HFFc6 (cell line): ENCODE results near the gene CLIC1. TPM values are rescaled to one million over a fixed set of nuclear protein-coding genes. Genes with fewer than 3 reads are reported as not detected.

Experiments used
- DNase-seq: peaks from one replicate; pipeline ENCODE4 v3.0.0-alpha.2; 2018
- H3K27ac Mint-ChIP-seq: 2 replicates; pipeline ENCODE4 v1.8.0; 2020; ENCODE audit warnings: mild to moderate bottlenecking, mixed read lengths
- H3K27me3 Mint-ChIP-seq: 2 replicates; pipeline ENCODE4 v1.8.0; 2021; ENCODE audit warnings: mild to moderate bottlenecking, moderate library complexity, mixed read lengths; ENCODE audit not compliant: insufficient read depth
- H3K36me3 Mint-ChIP-seq: 2 replicates; pipeline ENCODE4 v1.8.0; 2021; ENCODE audit warnings: low read depth, mixed read lengths
- H3K4me1 Mint-ChIP-seq: 2 replicates; pipeline ENCODE4 v1.8.0; 2020; ENCODE audit warnings: low read depth, mixed read lengths
- H3K4me3 Mint-ChIP-seq: 2 replicates; pipeline ENCODE4 v1.8.0; 2020; ENCODE audit warnings: mild to moderate bottlenecking, moderate library complexity, mixed read lengths
- H3K9me3 Mint-ChIP-seq: 2 replicates; pipeline ENCODE4 v1.8.0; 2020; ENCODE audit warnings: mild to moderate bottlenecking, mixed read lengths
- total RNA-seq, 6 experiments: library from RNA; stranded (reverse); fragmentation: NEBNext Ultra II Directional; extraction: Animal tissue kit (Norgen Biotek cat#: 25700); gene quantifications; 2 replicates in 1 of 6; 3 replicates in 5 of 6; pipeline ENCODE4 v1.2.3, GENCODE V29; 2021
- TF ChIP-seq, protein P1 (sequence below): fragments of 200-600 bp; sonication (generic); IDR thresholded peaks from 2 replicates; pipeline ENCODE4 v1.5.0; 2021; ENCODE audit warnings: antibody characterized with exemption, mild to moderate bottlenecking

The CLIC1 gene
- total RNA-seq, 6 experiments from 2014 or later, result 638 to 833 (median 745) TPM

DNA sequence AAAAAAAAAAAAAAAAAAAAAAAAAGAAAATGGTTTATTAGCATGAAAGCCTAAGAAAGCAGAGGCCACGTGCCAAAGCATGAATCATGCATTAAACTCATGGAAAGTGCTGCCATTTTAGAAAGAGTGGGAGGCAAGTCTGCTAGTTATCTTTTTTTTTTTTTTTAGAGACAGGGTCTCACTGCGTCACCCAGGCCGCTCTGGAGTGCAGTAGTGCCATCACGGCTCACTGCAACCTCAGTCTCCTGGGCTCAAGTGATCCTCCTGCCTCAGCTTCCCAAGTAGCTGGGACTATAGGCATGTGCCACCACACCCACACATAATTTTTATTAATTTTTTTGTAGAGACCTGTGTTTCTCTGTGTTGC, 35.6 kb upstream of the CLIC1 start:
- no peaks in the 10 kb centered on the region; the same call in 1 of the 2 replicates for H3K27me3 Mint-ChIP-seq
- H3K27ac Mint-ChIP-seq, result no peak overlapping the region
- no peak overlapping the region for H3K4me3 Mint-ChIP-seq
- no peaks in the 10 kb centered on the region for H3K9me3 Mint-ChIP-seq
- no peaks in the 10 kb centered on the region for H3K36me3 Mint-ChIP-seq
- no peak for DNase-seq
- TF ChIP-seq, protein P1, sequence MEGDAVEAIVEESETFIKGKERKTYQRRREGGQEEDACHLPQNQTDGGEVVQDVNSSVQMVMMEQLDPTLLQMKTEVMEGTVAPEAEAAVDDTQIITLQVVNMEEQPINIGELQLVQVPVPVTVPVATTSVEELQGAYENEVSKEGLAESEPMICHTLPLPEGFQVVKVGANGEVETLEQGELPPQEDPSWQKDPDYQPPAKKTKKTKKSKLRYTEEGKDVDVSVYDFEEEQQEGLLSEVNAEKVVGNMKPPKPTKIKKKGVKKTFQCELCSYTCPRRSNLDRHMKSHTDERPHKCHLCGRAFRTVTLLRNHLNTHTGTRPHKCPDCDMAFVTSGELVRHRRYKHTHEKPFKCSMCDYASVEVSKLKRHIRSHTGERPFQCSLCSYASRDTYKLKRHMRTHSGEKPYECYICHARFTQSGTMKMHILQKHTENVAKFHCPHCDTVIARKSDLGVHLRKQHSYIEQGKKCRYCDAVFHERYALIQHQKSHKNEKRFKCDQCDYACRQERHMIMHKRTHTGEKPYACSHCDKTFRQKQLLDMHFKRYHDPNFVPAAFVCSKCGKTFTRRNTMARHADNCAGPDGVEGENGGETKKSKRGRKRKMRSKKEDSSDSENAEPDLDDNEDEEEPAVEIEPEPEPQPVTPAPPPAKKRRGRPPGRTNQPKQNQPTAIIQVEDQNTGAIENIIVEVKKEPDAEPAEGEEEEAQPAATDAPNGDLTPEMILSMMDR, result no peak
- peaks cover 8% of the 10 kb centered on the region for H3K4me1 Mint-ChIP-seq

DNA sequence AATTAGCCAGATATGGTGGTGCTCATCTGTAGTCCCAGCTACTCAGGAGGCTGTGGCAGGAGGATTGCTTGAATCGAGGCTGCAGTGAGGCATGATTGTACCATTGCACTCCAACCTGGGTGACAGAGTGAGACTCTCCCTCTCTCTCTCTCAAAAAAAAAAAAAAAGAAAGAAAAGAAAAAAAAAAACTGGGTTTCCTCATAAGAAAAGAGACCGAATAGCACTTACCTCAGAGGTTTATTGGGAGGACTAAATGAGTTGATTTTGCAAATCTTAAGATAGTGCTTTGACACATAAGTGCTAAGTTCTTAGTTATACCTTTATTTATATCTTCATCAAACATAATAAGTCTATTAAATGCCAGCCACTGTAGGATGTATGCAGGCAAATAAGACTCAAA, 34.5 kb upstream of the CLIC1 start:
- H3K27ac Mint-ChIP-seq, result no peak overlapping the region
- H3K9me3 Mint-ChIP-seq, result no peaks in the 10 kb centered on the region
- H3K36me3 Mint-ChIP-seq, result no peaks in the 10 kb centered on the region
- H3K4me3 Mint-ChIP-seq, result no peak overlapping the region
- H3K27me3 Mint-ChIP-seq, result no peaks in the 10 kb centered on the region; the same call in 1 of the 2 replicates
- DNase-seq, result no peak
- peaks cover 9% of the 10 kb centered on the region; the same call in 1 of the 2 replicates for H3K4me1 Mint-ChIP-seq
- TF ChIP-seq, protein P1, result no peak

DNA sequence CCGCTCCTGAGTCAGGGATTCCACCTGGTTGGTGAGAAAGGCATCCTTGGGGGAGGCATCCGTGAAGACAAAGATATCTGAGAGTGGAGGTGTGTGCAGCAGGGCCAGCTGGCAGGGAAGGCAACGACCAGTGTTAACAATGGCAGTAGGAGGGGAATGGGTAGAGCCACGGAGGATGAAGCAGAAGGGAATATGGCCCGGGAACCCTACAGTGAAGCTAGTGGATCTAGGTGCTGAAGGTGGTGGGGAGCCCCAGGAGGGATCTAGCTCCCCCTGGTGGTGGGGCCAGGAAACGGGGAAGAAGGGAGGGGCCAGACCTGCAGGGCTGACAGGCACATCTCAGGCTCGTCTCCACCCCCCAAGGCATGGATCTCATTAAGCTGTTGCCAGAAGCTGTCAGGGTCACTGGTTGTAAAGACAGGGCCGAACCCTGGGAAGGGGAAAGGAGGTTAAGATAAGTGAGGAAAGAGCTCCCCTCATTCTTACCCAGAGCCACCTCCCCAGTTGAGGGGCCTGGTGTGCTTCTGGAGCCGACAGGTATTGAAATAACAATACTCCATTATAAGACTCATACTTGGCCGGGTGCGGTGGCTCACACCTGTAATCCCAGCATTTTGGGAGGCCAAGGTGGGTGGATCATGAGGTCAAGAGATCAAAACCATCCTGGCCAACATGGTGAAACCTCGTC, 33.5 kb upstream of the CLIC1 start:
- no peak overlapping the region for H3K4me3 Mint-ChIP-seq
- TF ChIP-seq, protein P1, result peak; percentile 92
- peaks cover 13% of the 10 kb centered on the region; the same call in 1 of the 2 replicates for H3K4me1 Mint-ChIP-seq
- H3K27ac Mint-ChIP-seq, result no peak overlapping the region
- H3K36me3 Mint-ChIP-seq, result no peaks in the 10 kb centered on the region
- DNase-seq, result peak; percentile 45
- no peaks in the 10 kb centered on the region; the same call in 1 of the 2 replicates for H3K27me3 Mint-ChIP-seq
- H3K9me3 Mint-ChIP-seq, result no peaks in the 10 kb centered on the region

DNA sequence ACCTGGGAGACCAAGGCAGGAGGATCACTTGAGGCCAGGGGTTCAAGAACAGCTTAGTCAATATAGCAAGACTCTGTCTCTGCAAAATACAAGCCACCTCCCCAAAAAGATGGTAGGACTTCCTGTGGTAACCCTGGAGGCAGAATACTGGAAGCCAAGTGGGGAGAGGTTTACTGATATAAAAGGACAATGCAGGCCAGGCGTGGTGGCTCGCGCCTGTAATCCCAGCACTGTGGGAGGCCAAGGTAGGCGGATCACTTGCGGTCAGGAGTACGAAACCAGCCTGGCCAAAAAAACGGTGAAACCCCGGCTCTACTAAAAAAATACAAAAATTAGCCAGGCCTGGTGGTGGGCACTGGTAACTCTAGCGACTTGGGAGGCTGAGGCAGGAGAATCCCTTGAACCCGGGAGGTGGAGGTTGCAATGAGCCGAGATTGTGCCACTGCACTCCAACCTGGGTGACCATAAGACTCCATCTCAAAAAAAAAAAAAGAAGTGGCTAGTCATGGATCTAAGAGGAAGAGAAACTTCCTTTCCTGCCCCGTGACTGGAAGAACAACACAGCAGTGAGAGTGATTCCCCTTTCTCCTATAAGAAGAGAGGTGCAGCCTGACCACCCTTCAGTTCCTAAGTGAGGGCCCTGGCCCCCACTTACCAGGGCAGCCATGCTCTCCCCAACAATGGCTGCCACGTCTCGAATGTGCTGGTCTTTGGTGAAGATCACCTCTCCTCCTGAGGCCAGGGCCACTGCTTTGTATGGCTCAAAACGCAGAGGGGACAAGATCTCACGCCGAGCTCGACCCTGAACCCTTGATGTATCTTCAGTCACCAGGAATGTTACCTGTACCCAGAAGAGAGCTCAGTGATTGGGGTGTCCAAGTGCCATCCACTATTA, 32.3 kb upstream of the CLIC1 start:
- Mint-ChIP-seq H3K36me3 (no peaks in the 10 kb centered on the region; the same call in 1 of the 2 replicates), H3K4me1 (peaks cover 22% of the 10 kb centered on the region), H3K9me3 (no peaks in the 10 kb centered on the region), H3K27me3 (no peaks in the 10 kb centered on the region; the same call in 1 of the 2 replicates), H3K27ac (no peak overlapping the region), H3K4me3 (no peak overlapping the region)
- TF ChIP-seq, protein P1, result 0 out of 2 replicates have a peak, but pooled peaks have one; percentile 10
- DNase-seq, result no peak

DNA sequence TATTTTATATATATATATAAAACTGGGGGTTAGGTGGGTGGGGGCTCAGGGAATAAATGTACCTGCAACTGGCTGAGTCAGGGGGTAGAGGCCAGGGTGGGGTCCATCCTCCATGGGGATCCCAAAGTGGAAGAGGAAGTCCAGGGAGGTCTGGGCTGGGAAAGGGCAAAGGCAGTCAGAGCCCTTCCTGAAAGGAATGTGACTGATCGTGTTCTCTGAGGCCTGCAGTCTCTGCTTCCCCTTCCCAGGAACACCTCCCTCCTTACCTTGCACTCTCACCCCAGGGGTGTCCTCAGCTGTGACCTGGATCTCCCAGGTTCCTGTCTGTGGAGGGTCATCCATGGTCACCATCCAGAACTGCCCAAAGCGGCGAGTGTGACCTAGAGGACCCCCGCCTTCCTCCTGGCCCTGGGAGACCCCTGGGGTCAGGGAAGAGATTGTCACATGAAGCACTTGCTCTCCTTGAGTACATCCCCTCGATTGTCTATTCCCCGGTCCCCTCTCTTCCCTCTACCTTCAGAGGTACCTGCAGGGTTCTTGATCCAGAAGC, 30.8 kb upstream of the CLIC1 start:
- no peak for DNase-seq
- TF ChIP-seq, protein P1, result no peak
- Mint-ChIP-seq H3K9me3 (no peaks in the 10 kb centered on the region), H3K4me3 (no peak overlapping the region), H3K27ac (no peak overlapping the region), H3K36me3 (no peaks in the 10 kb centered on the region; the same call in 1 of the 2 replicates), H3K27me3 (no peaks in the 10 kb centered on the region; the same call in 1 of the 2 replicates), H3K4me1 (peaks cover 29% of the 10 kb centered on the region)
